Stomach (tissue), 9 donors: ENCODE results near the gene LRRC3. TPM values are rescaled to one million over a fixed set of nuclear protein-coding genes. Genes with fewer than 3 reads are reported as not detected.

Experiments
- DNase-seq, 2 donors: peaks; one replicate each; pipeline versions ENCODE4 v3.0.0 to v3.0.0-alpha.2; 2013 to 2019
- H3K27ac ChIP-seq, 5 donors: fragments of 200-600 bp in 4 of 5; sonication (generic) in 4 of 5; one replicate each; pipeline ENCODE4 v1.5.1; 2013 to 2019; ENCODE audit warnings: mild to moderate bottlenecking in 1 of 5, moderate library complexity in 1 of 5
- H3K27me3 ChIP-seq, 3 donors: fragments of 200-600 bp; sonication (generic); one replicate each; pipeline ENCODE4 v1.5.1; 2017 to 2019; ENCODE audit warnings: mixed run types in 1 of 3
- H3K36me3 ChIP-seq, 4 donors: fragments of 200-600 bp; sonication (generic); 1 replicate in 3 of 4; 2 replicates in 1 of 4; pipeline ENCODE4 v1.5.1; 2016 to 2019
- H3K4me1 ChIP-seq, 4 donors: fragments of 200-600 bp; sonication (generic); one replicate each; pipeline ENCODE4 v1.5.1; 2016 to 2019
- H3K4me3 ChIP-seq, 4 donors: fragments of 200-600 bp; sonication (generic) in 3 of 4; one replicate each; pipeline ENCODE4 v1.5.1; 2016 to 2019; ENCODE audit warnings: mild to moderate bottlenecking in 1 of 4
- H3K9me3 ChIP-seq, 4 donors: fragments of 200-600 bp; sonication (generic); one replicate each; pipeline ENCODE4 v1.5.1; 2016 to 2019
- CTCF ChIP-seq, 7 experiments: fragments of 450-650 bp in 4 of 7; fragments of 200-600 bp in 3 of 7; sonication (generic) in 3 of 7; IDR thresholded peaks; one replicate each; pipeline ENCODE4 v1.5.1; 2016 to 2019; ENCODE audit warnings: antibody characterized with exemption in 7 of 7, control low read depth in 2 of 7, mild to moderate bottlenecking in 1 of 7
- EP300 ChIP-seq: sonication (generic); formaldehyde crosslinking; IDR thresholded peaks from one replicate; pipeline ENCODE4 v1.6.1; 2017; ENCODE audit warnings: antibody characterized with exemption
- POLR2A ChIP-seq, 4 donors: fragments of 450-650 bp; IDR thresholded peaks; one replicate each; pipeline ENCODE4 v1.6.1; 2016; ENCODE audit warnings: antibody characterized with exemption in 4 of 4, control low read depth in 2 of 4, mild to moderate bottlenecking in 1 of 4, moderate library complexity in 1 of 4
- POLR2AphosphoS5 ChIP-seq, 3 donors: sonication (generic); formaldehyde crosslinking; IDR thresholded peaks; one replicate each; pipeline ENCODE4 v1.6.1; 2016; ENCODE audit warnings: antibody characterized with exemption in 3 of 3
- WGBS, 5 donors: extraction: QIAGEN DNeasy Blood & Tissue Kit in 3 of 5; methylation state at CpG; one replicate each; pipeline versions ENCODE4 v1.1.5 to v1.1.7; 2013 to 2018; 5-methylcytosine and 5-hydroxymethylcytosine counted together
- intact Hi-C: fragments of 100-400 bp; cut with DNase I; formaldehyde crosslinking; loops from one replicate; pipeline ENCODE4 v1.15.1; 2023; ENCODE audit warnings: low total_unique reads
- polyA plus RNA-seq, 3 donors: library from polyadenylated mRNA; stranded (reverse); fragments of 200-250 nt; gene quantifications; one replicate each; pipeline ENCODE4 v1.2.3, GENCODE V29; 2013
- total RNA-seq, 5 donors: library from RNA; depleted of rRNA; stranded (reverse); fragments of >200 nt; gene quantifications; one replicate each; pipeline versions ENCODE4 v1.1.0 to v1.2.3, GENCODE V29; 2014 to 2016
- donor health status: healthy with polysubstance abuse.
- donor health status: Bipolar disorder and iron deficiency.
- donor health status: healthy.

Gene LRRC3
- total and polyA plus RNA-seq, 8 donors = 0.76 to 8.0 (median 1.5) TPM

- intact Hi-C loops = no loop called here
- Histone ChIP-seq H3K4me1 (no peaks in the 10 kb centered on the region), H3K9me3 (no peaks in the 10 kb centered on the region), H3K27ac (no peak overlapping the region), H3K27me3 (peaks cover 0 to 38% (median 0%) of the 10 kb centered on the region in 3 donors), H3K4me3 (no peak overlapping the region), H3K36me3 (peaks cover 0 to 40% (median 0%) of the 10 kb centered on the region in 4 donors)
- no peak for TF ChIP-seq POLR2A (IDR thresholded peaks at IDR 0.05)
- TF ChIP-seq POLR2AphosphoS5 (IDR thresholded peaks at IDR 0.05) = no peak
- 90 to 95% (median 93%) methylated on average over 4 to 8 of the region's 8 CpGs for WGBS, 5 donors
- no peak for DNase-seq
Measured at GRCh38 chr21:44418876-44419230, 36.5 kb upstream of the LRRC3 start.

- peaks cover 0 to 34% (median 0%) of the 10 kb centered on the region in 4 donors for H3K36me3 ChIP-seq
- TF ChIP-seq CTCF (IDR thresholded peaks at IDR 0.05) = no peak
- TF ChIP-seq POLR2A (IDR thresholded peaks at IDR 0.05) = no peak
- no peak for TF ChIP-seq POLR2AphosphoS5 (IDR thresholded peaks at IDR 0.05)
- TF ChIP-seq EP300 = no peak
- H3K27me3 ChIP-seq = peaks cover 0 to 38% (median 0%) of the 10 kb centered on the region in 3 donors
- no peak overlapping the region for H3K4me3 ChIP-seq
- H3K9me3 ChIP-seq = no peaks in the 10 kb centered on the region
- intact Hi-C loops = no loop called here
- H3K4me1 ChIP-seq = no peaks in the 10 kb centered on the region
- DNase-seq = no peak
- H3K27ac ChIP-seq = no peak overlapping the region
- WGBS, 5 donors = 95 to 98% (median 96%) methylated on average over 3 of the region's 3 CpGs
Measured at GRCh38 chr21:44419679-44420078, 35.6 kb upstream of the LRRC3 start.

GRCh38 chr21:44420416-44421205 lies 34.7 kb upstream of the LRRC3 start:
- DNase-seq = no peak
- H3K9me3 ChIP-seq = no peaks in the 10 kb centered on the region
- no peaks in the 10 kb centered on the region for H3K4me1 ChIP-seq
- H3K27ac ChIP-seq = no peak overlapping the region
- H3K4me3 ChIP-seq = no peak overlapping the region
- no peak for TF ChIP-seq POLR2AphosphoS5 (IDR thresholded peaks at IDR 0.05)
- TF ChIP-seq EP300 = no peak
- TF ChIP-seq CTCF (IDR thresholded peaks at IDR 0.05) = no peak
- no peak for TF ChIP-seq POLR2A (IDR thresholded peaks at IDR 0.05)
- peaks cover 0 to 38% (median 0%) of the 10 kb centered on the region in 3 donors for H3K27me3 ChIP-seq
- 73 to 91% (median 83%) methylated on average over 11 to 14 of the region's 14 CpGs for WGBS, 5 donors
- intact Hi-C loops = no loop called here
- peaks cover 0 to 27% (median 0%) of the 10 kb centered on the region in 4 donors for H3K36me3 ChIP-seq

- intact Hi-C loops = no loop called here
- Histone ChIP-seq H3K4me1 (no peaks in the 10 kb centered on the region), H3K4me3 (no peak overlapping the region), H3K27ac (no peak overlapping the region), H3K27me3 (peaks cover 0 to 42% (median 0%) of the 10 kb centered on the region in 3 donors), H3K9me3 (no peaks in the 10 kb centered on the region), H3K36me3 (peaks cover 0 to 29% (median 0%) of the 10 kb centered on the region in 4 donors)
- TF ChIP-seq POLR2AphosphoS5 (IDR thresholded peaks at IDR 0.05) (no peak), EP300 (no peak)
- no peak for DNase-seq
- 82 to 87% (median 85%) methylated on average over 20 to 25 of the region's 26 CpGs for WGBS, 5 donors
Measured at GRCh38 chr21:44421901-44422840, 33.1 kb upstream of the LRRC3 start.

- Histone ChIP-seq H3K27ac (no peak overlapping the region), H3K27me3 (peaks cover 0 to 43% (median 0%) of the 10 kb centered on the region in 3 donors), H3K36me3 (peaks cover 0 to 23% (median 0%) of the 10 kb centered on the region in 4 donors), H3K4me3 (no peak overlapping the region), H3K4me1 (no peaks in the 10 kb centered on the region), H3K9me3 (peaks cover 0 to 2% (median 0%) of the 10 kb centered on the region in 4 donors)
- TF ChIP-seq CTCF (IDR thresholded peaks at IDR 0.05) (no peak), POLR2AphosphoS5 (IDR thresholded peaks at IDR 0.05) (no peak), EP300 (no peak), POLR2A (IDR thresholded peaks at IDR 0.05) (no peak)
- WGBS, 5 donors = 80 to 85% (median 81%) methylated on average over 8 to 12 of the region's 12 CpGs
- intact Hi-C loops = no loop called here
- DNase-seq = no peak
Measured at GRCh38 chr21:44423312-44423821, 31.9 kb upstream of the LRRC3 start.
